ENCODE results near the gene KCNIP4. TPM values are rescaled to one million over a fixed set of nuclear protein-coding genes. Genes with fewer than 3 reads are reported as not detected.

KCNIP4 gene
- total RNA-seq, 1 experiment from 2014 or later, result not detected

- DNase-seq, result no peak
- no peaks in the 10 kb centered on the region for H4K20me1 ChIP-seq (ENCODE audit: insufficient read depth)
- H3K27me3 ChIP-seq (ENCODE audit: insufficient read depth, low read depth), result no peaks in the 10 kb centered on the region
- BruUV-seq (replicated peaks), result no TSS peak
- POLR2A ChIA-PET (ENCODE audit: unreplicated experiment), result no interaction called here
- no peaks in the 10 kb centered on the region for H3K9me3 ChIP-seq (ENCODE audit: insufficient read depth, low read depth)
- intact Hi-C loops (cut with micrococcal nuclease; ENCODE audit: unreplicated experiment), result no loop called here
- H3F3A ChIP-seq (ENCODE audit: insufficient read depth, low read depth), result no peaks in the 10 kb centered on the region
- H3K9me2 ChIP-seq (ENCODE audit: insufficient read depth), result no peaks in the 10 kb centered on the region
- H3K4me3 ChIP-seq, result no peak overlapping the region
- no peak overlapping the region for H2AFZ ChIP-seq
- no peak overlapping the region for H3K4me2 ChIP-seq
- H3K79me2 ChIP-seq (ENCODE audit: low read depth), result no peaks in the 10 kb centered on the region
- CTCF ChIA-PET, result no interaction called here
- TF ChIP-seq CTCF (conservative IDR thresholded peaks at IDR 0.05) (no peak), EZH2 (IDR thresholded peaks at IDR 0.05; ENCODE audit: low read depth) (no peak)
- no peaks in the 10 kb centered on the region for H3K4me1 ChIP-seq (replicated peaks; ENCODE audit: insufficient read depth)
- no peak overlapping the region for H3K27ac ChIP-seq
- no peaks in the 10 kb centered on the region for H3K36me3 ChIP-seq (ENCODE audit: low read depth)
Observed at GRCh38 chr4:21947791-21948346, 703 bp downstream of the KCNIP4 start.

- Histone ChIP-seq H3K27me3 (ENCODE audit: insufficient read depth, low read depth) (no peaks in the 10 kb centered on the region), H3K9me2 (ENCODE audit: insufficient read depth) (no peaks in the 10 kb centered on the region), H2AFZ (no peak overlapping the region), H3K9me3 (ENCODE audit: insufficient read depth, low read depth) (no peaks in the 10 kb centered on the region), H3K79me2 (ENCODE audit: low read depth) (no peaks in the 10 kb centered on the region), H3K4me1 (replicated peaks; ENCODE audit: insufficient read depth) (no peaks in the 10 kb centered on the region), H3F3A (ENCODE audit: insufficient read depth, low read depth) (no peaks in the 10 kb centered on the region), H3K36me3 (ENCODE audit: low read depth) (no peaks in the 10 kb centered on the region), H3K4me3 (no peak overlapping the region), H3K27ac (no peak overlapping the region), H4K20me1 (ENCODE audit: insufficient read depth) (no peaks in the 10 kb centered on the region), H3K4me2 (no peak overlapping the region)
- no peak for DNase-seq
- POLR2A ChIA-PET (ENCODE audit: unreplicated experiment), result no interaction called here
- no peak for TF ChIP-seq EZH2 (IDR thresholded peaks at IDR 0.05; ENCODE audit: low read depth)
- no peak for TF ChIP-seq CTCF (conservative IDR thresholded peaks at IDR 0.05)
- CTCF ChIA-PET, result no interaction called here
- intact Hi-C loops (cut with micrococcal nuclease; ENCODE audit: unreplicated experiment), result no loop called here
- BruUV-seq (replicated peaks), result no TSS peak
Observed at GRCh38 chr4:21946858-21947257, 1.7 kb downstream of the KCNIP4 start.

- ChIA-PET POLR2A (ENCODE audit: unreplicated experiment) (no interaction called here), CTCF (no interaction called here)
- intact Hi-C loops (cut with micrococcal nuclease; ENCODE audit: unreplicated experiment), result no loop called here
- TF ChIP-seq EZH2 (IDR thresholded peaks at IDR 0.05; ENCODE audit: low read depth), result no peak
- TF ChIP-seq CTCF (conservative IDR thresholded peaks at IDR 0.05), result no peak
- H3K79me2 ChIP-seq (ENCODE audit: low read depth), result no peaks in the 10 kb centered on the region
- no peaks in the 10 kb centered on the region for H3F3A ChIP-seq (ENCODE audit: insufficient read depth, low read depth)
- no peaks in the 10 kb centered on the region for H3K4me1 ChIP-seq (replicated peaks; ENCODE audit: insufficient read depth)
- H3K4me2 ChIP-seq, result no peak overlapping the region
- H3K27ac ChIP-seq, result no peak overlapping the region
- DNase-seq, result no peak
- H4K20me1 ChIP-seq (ENCODE audit: insufficient read depth), result no peaks in the 10 kb centered on the region
- H2AFZ ChIP-seq, result no peak overlapping the region
- no peak overlapping the region for H3K4me3 ChIP-seq
- no peaks in the 10 kb centered on the region for H3K9me3 ChIP-seq (ENCODE audit: insufficient read depth, low read depth)
- BruUV-seq (replicated peaks), result no TSS peak
- no peaks in the 10 kb centered on the region for H3K36me3 ChIP-seq (ENCODE audit: low read depth)
- no peaks in the 10 kb centered on the region for H3K27me3 ChIP-seq (ENCODE audit: insufficient read depth, low read depth)
- H3K9me2 ChIP-seq (ENCODE audit: insufficient read depth), result no peaks in the 10 kb centered on the region
Observed at GRCh38 chr4:21921526-21922180, 26.9 kb downstream of the KCNIP4 start.
